OCI-LY1 (cell line): ENCODE data around the gene BCAR3.

Experiments
- H2AFZ ChIP-seq: fragments of 200-600 bp; sonication (generic), shearing (Covaris generic); 2 replicates; pipeline ENCODE4 v1.6.0; 2014; ENCODE audit warnings: antibody characterized with exemption, mild to moderate bottlenecking, low read length
- H3F3A ChIP-seq: fragments of 200-600 bp; sonication (generic), shearing (Covaris generic); 2 replicates; pipeline ENCODE4 v1.6.0; 2014; ENCODE audit warnings: mild to moderate bottlenecking, antibody characterized with exemption, low read length, moderate library complexity; ENCODE audit not compliant: insufficient read depth
- H3K27ac ChIP-seq: fragments of 200-600 bp; sonication (generic); 2 replicates; pipeline ENCODE4 v1.5.1; 2014; ENCODE audit warnings: low read length, mixed run types, mild to moderate bottlenecking, low read depth; ENCODE audit not compliant: poor library complexity, severe bottlenecking
- H3K27me3 ChIP-seq: fragments of 200-600 bp; sonication (generic); 2 replicates; pipeline ENCODE4 v1.6.0; 2014; ENCODE audit warnings: antibody characterized with exemption, mild to moderate bottlenecking, low read length, moderate library complexity; ENCODE audit not compliant: insufficient read depth
- H3K36me3 ChIP-seq: fragments of 200-600 bp; sonication (generic); 2 replicates; pipeline ENCODE4 v1.6.1; 2014; ENCODE audit warnings: mild to moderate bottlenecking, antibody characterized with exemption, low read length, moderate library complexity, mixed read lengths; ENCODE audit not compliant: insufficient read depth
- H3K4me1 ChIP-seq: fragments of 200-600 bp; sonication (generic); 2 replicates; pipeline ENCODE4 v1.5.1; 2014; ENCODE audit warnings: mild to moderate bottlenecking, low read length, moderate library complexity; ENCODE audit not compliant: insufficient read depth, severe bottlenecking
- H3K4me2 ChIP-seq: fragments of 200-600 bp; sonication (generic), shearing (Covaris generic); 2 replicates; pipeline ENCODE4 v1.6.1; 2014; ENCODE audit warnings: low read length
- H3K4me3 ChIP-seq: fragments of 200-600 bp; sonication (generic); 2 replicates; pipeline ENCODE4 v1.5.1; 2014; ENCODE audit warnings: low read length, low read depth, mild to moderate bottlenecking, mixed read lengths; ENCODE audit not compliant: poor library complexity, severe bottlenecking
- H3K79me2 ChIP-seq: fragments of 200-600 bp; shearing (Covaris generic); 2 replicates; pipeline ENCODE4 v1.6.1; 2016; ENCODE audit warnings: mixed run types, low read length, mixed read lengths; ENCODE audit not compliant: insufficient read depth
- H3K9ac ChIP-seq: fragments of 200-600 bp; sonication (generic), shearing (Covaris generic); 2 replicates; pipeline ENCODE4 v1.6.1; 2014; ENCODE audit warnings: mild to moderate bottlenecking, low read length, mixed read lengths
- H3K9me2 ChIP-seq: fragments of 200-600 bp; sonication (generic), shearing (Covaris generic); 2 replicates; pipeline ENCODE4 v1.6.1; 2014; ENCODE audit warnings: low read depth, mild to moderate bottlenecking, low read length, mixed read lengths
- H3K9me3 ChIP-seq: fragments of 200-600 bp; shearing (Covaris generic); 2 replicates; pipeline ENCODE4 v1.6.1; 2014; ENCODE audit warnings: low read length, mixed read lengths
- H4K20me1 ChIP-seq: fragments of 200-600 bp; sonication (generic), shearing (Covaris generic); 2 replicates; pipeline ENCODE4 v1.6.0; 2016; ENCODE audit warnings: mild to moderate bottlenecking, low read length; ENCODE audit not compliant: insufficient read depth
- CTCF ChIP-seq: fragments of 200-600 bp; sonication (generic), shearing (Covaris generic); IDR thresholded peaks from 2 replicates; pipeline ENCODE4 v1.5.1; 2017; ENCODE audit warnings: mild to moderate bottlenecking, antibody characterized with exemption, low read length, moderate library complexity, mixed read lengths
- EZH2 ChIP-seq: fragments of 200-600 bp; sonication (generic), shearing (Covaris generic); IDR thresholded peaks from 2 replicates; pipeline ENCODE4 v1.8.0; 2017; ENCODE audit warnings: borderline replicate concordance, mixed run types, mild to moderate bottlenecking, antibody characterized with exemption, low read length, moderate library complexity, mixed read lengths

Gene BCAR3

GRCh38 chr1:93546162-93546863 is 135.3 kb downstream of the BCAR3 start:
- no peaks in the 10 kb centered on the region for H4K20me1 ChIP-seq
- H3K4me3 ChIP-seq: no peak overlapping the region
- H3K9ac ChIP-seq: no peak overlapping the region
- no peaks in the 10 kb centered on the region for H3K9me2 ChIP-seq
- H3K79me2 ChIP-seq: no peaks in the 10 kb centered on the region
- no peaks in the 10 kb centered on the region for H3K36me3 ChIP-seq
- no peaks in the 10 kb centered on the region for H3K9me3 ChIP-seq
- H2AFZ ChIP-seq: no peak overlapping the region
- H3K4me1 ChIP-seq: no peaks in the 10 kb centered on the region
- no peaks in the 10 kb centered on the region for H3F3A ChIP-seq
- no peak for TF ChIP-seq EZH2
- TF ChIP-seq CTCF: no peak
- no peak overlapping the region for H3K4me2 ChIP-seq
- no peaks in the 10 kb centered on the region for H3K27me3 ChIP-seq
- H3K27ac ChIP-seq: no peak overlapping the region

- Histone ChIP-seq H3K9me2 (no peaks in the 10 kb centered on the region), H3K27me3 (no peaks in the 10 kb centered on the region), H3K36me3 (no peaks in the 10 kb centered on the region), H3K9me3 (no peaks in the 10 kb centered on the region; the same call in 1 of the 2 replicates), H3K4me3 (no peak overlapping the region), H4K20me1 (no peaks in the 10 kb centered on the region; the same call in 1 of the 2 replicates), H2AFZ (no peak overlapping the region), H3K79me2 (no peaks in the 10 kb centered on the region), H3K9ac (no peak overlapping the region), H3K27ac (no peak overlapping the region), H3F3A (no peaks in the 10 kb centered on the region), H3K4me2 (no peak overlapping the region), H3K4me1 (no peaks in the 10 kb centered on the region)
- TF ChIP-seq CTCF (no peak), EZH2 (no peak)
Observed at GRCh38 chr1:93542398-93542797, 139.2 kb downstream of the BCAR3 start.

- H3K4me1 ChIP-seq: no peaks in the 10 kb centered on the region
- H3K27me3 ChIP-seq: no peaks in the 10 kb centered on the region
- H3F3A ChIP-seq: no peaks in the 10 kb centered on the region
- H4K20me1 ChIP-seq: no peaks in the 10 kb centered on the region; the same call in 1 of the 2 replicates
- no peak overlapping the region for H2AFZ ChIP-seq
- H3K4me3 ChIP-seq: no peak overlapping the region
- no peak overlapping the region for H3K27ac ChIP-seq
- TF ChIP-seq EZH2 (no peak), CTCF (no peak)
- H3K9me3 ChIP-seq: no peaks in the 10 kb centered on the region; the same call in 1 of the 2 replicates
- H3K79me2 ChIP-seq: no peaks in the 10 kb centered on the region
- no peaks in the 10 kb centered on the region for H3K36me3 ChIP-seq
- H3K9ac ChIP-seq: no peak overlapping the region
- H3K9me2 ChIP-seq: no peaks in the 10 kb centered on the region
- H3K4me2 ChIP-seq: no peak overlapping the region
Observed at GRCh38 chr1:93541045-93541444, 140.6 kb downstream of the BCAR3 start.
